ENCODE data around the gene SHOC2.
"Not testable (repeated sequence)": the region's sequence is repeated elsewhere in the genome, so short reads cannot be mapped to it uniquely, and the experiment has no call there.

SHOC2 gene

GRCh38 chr10:110901954-110902819 is 17.2 kb upstream of the SHOC2 start:
- no peak for DNase-seq (ENCODE audit: low read depth in 2 of 2)

GRCh38 chr10:110903280-110904278 is 15.8 kb upstream of the SHOC2 start:
- no peak for DNase-seq (ENCODE audit: low read depth in 2 of 2)

- DNase-seq (ENCODE audit: low read depth in 2 of 2): no peak
These were observed 9.3 kb upstream of the SHOC2 start for GRCh38 chr10:110910138-110910537.

- DNase-seq (ENCODE audit: low read depth in 2 of 2): no peak
These were observed 7.0 kb upstream of the SHOC2 start for GRCh38 chr10:110912374-110912773.

- DNase-seq (ENCODE audit: low read depth in 2 of 2): no peak
These were observed 5.0 kb upstream of the SHOC2 start for GRCh38 chr10:110914431-110914830.

- DNase-seq (ENCODE audit: low read depth in 2 of 2): no peak
These were observed 4.4 kb upstream of the SHOC2 start for GRCh38 chr10:110915035-110915434.

- not testable (repeated sequence) for DNase-seq (ENCODE audit: low read depth in 2 of 2)
These were observed 3.8 kb upstream of the SHOC2 start for GRCh38 chr10:110915600-110915999.

- DNase-seq (ENCODE audit: low read depth in 2 of 2): no peak
These were observed 2.7 kb upstream of the SHOC2 start for GRCh38 chr10:110916554-110917346.

- peak; percentile 64 to 65 for DNase-seq (ENCODE audit: low read depth in 2 of 2)
These were observed 1.1 kb upstream of the SHOC2 start for GRCh38 chr10:110918269-110918642.

- peak in 1 of 2 donors; percentile 87 for DNase-seq (ENCODE audit: low read depth in 2 of 2)
These were observed 608 bp upstream of the SHOC2 start, which contains the start of gene BBIP1 for GRCh38 chr10:110918643-110919348. Gene BBIP1 (minus strand): TSS chr10:110919180. CDS start chr10:110918157, 1,023 bp downstream.

- DNase-seq (ENCODE audit: low read depth in 2 of 2): no peak
These were observed 822 bp downstream of the SHOC2 start for GRCh38 chr10:110919971-110920881.

GRCh38 chr10:110923856-110924493 is 4.6 kb downstream of the SHOC2 start:
- no peak for DNase-seq (ENCODE audit: low read depth in 2 of 2)

GRCh38 chr10:110927461-110927860 is 8.1 kb downstream of the SHOC2 start:
- no peak for DNase-seq (ENCODE audit: low read depth in 2 of 2)

GRCh38 chr10:110931769-110932381 is 12.5 kb downstream of the SHOC2 start:
- no peak for DNase-seq (ENCODE audit: low read depth in 2 of 2)

- DNase-seq (ENCODE audit: low read depth in 2 of 2): no peak
These were observed 13.2 kb downstream of the SHOC2 start for GRCh38 chr10:110932505-110933180.

GRCh38 chr10:110936757-110937156 is 17.4 kb downstream of the SHOC2 start:
- no peak for DNase-seq (ENCODE audit: low read depth in 2 of 2)

GRCh38 chr10:110939419-110939818 is 20.0 kb downstream of the SHOC2 start:
- no peak for DNase-seq (ENCODE audit: low read depth in 2 of 2)

GRCh38 chr10:110944792-110945396 is 25.5 kb downstream of the SHOC2 start:
- no peak for DNase-seq (ENCODE audit: low read depth in 2 of 2)

Data from stimulated activated CD4-positive, alpha-beta T cell treated with anti-CD3 and anti-CD28 coated beads, Interleukin-1b, Interleukin-23, amount 100 ng/mL, for 1 hour (primary cell).